Stimulated activated CD8-positive, alpha-beta memory T cell treated with anti-CD3 and anti-CD28 coated beads, Interleukin-4, amount 100 ng/mL, for 1 hour (primary cell): ENCODE measurements around the gene TBC1D8.
"Not testable (repeated sequence)": the region's sequence is repeated elsewhere in the genome, so short reads cannot be mapped to it uniquely, and the experiment has no call there.

Source experiments
- DNase-seq, 2 donors: peaks; one replicate each; pipeline ENCODE4 v3.0.0-alpha.2; 2020; ENCODE audit warnings: low read depth in 2 of 2, low spot score in 1 of 2

TBC1D8 gene

GRCh38 chr2:101151146-101151858 lies at the start of gene TBC1D8:
Gene TBC1D8 (minus strand): TSS chr2:101151382. CDS start chr2:101151253, 129 bp downstream.
- peak; percentile 17 to 28 for DNase-seq

- no peak for DNase-seq
Measured at GRCh38 chr2:101200676-101201075, 49.5 kb upstream of the TBC1D8 start.

- no peak for DNase-seq
Measured at GRCh38 chr2:101199251-101199791, 48.1 kb upstream of the TBC1D8 start.

- DNase-seq, result no peak
Measured at GRCh38 chr2:101197814-101198213, 46.6 kb upstream of the TBC1D8 start.

- DNase-seq, result no peak
Measured at GRCh38 chr2:101197215-101197745, 46.1 kb upstream of the TBC1D8 start.

- DNase-seq, result no peak
Measured at GRCh38 chr2:101195871-101196661, 44.9 kb upstream of the TBC1D8 start.

GRCh38 chr2:101193033-101193626 lies 41.9 kb upstream of the TBC1D8 start:
- no peak for DNase-seq

GRCh38 chr2:101190747-101191516 lies 39.8 kb upstream of the TBC1D8 start:
- no peak for DNase-seq

- no peak for DNase-seq
Measured at GRCh38 chr2:101188683-101189405, 37.7 kb upstream of the TBC1D8 start.

- DNase-seq, result no peak
Measured at GRCh38 chr2:101187131-101187530, 35.9 kb upstream of the TBC1D8 start.

- no peak for DNase-seq
Measured at GRCh38 chr2:101185656-101186055, 34.5 kb upstream of the TBC1D8 start.

GRCh38 chr2:101185085-101185484 lies 33.9 kb upstream of the TBC1D8 start:
- no peak for DNase-seq

GRCh38 chr2:101179982-101180381 lies 28.8 kb upstream of the TBC1D8 start:
- DNase-seq, result no peak

GRCh38 chr2:101176803-101177202 lies 25.6 kb upstream of the TBC1D8 start:
- no peak for DNase-seq

GRCh38 chr2:101175991-101176390 lies 24.8 kb upstream of the TBC1D8 start:
- no peak for DNase-seq

- no peak for DNase-seq
Measured at GRCh38 chr2:101173707-101174295, 22.6 kb upstream of the TBC1D8 start.

- not testable (repeated sequence) for DNase-seq
Measured at GRCh38 chr2:101169822-101170221, 18.6 kb upstream of the TBC1D8 start.

- DNase-seq, result no peak
Measured at GRCh38 chr2:101168706-101169105, 17.5 kb upstream of the TBC1D8 start.

GRCh38 chr2:101167532-101167931 lies 16.4 kb upstream of the TBC1D8 start:
- DNase-seq, result not testable (repeated sequence)

GRCh38 chr2:101164021-101164420 lies 12.8 kb upstream of the TBC1D8 start:
- DNase-seq, result no peak
